HepG2 (cell line): ENCODE data around the gene CLEC20A. TPM values are rescaled to one million over a fixed set of nuclear protein-coding genes. Genes with fewer than 3 reads are reported as not detected.

Source experiments
- BRCA1 ChIP-seq: sonication (generic); formaldehyde crosslinking; IDR thresholded peaks from 2 replicates; pipeline ENCODE4 v1.4.0; 2020; ENCODE audit warnings: missing genetic modification reagents
- CCAR2 ChIP-seq: fragments of 200-400 bp; formaldehyde crosslinking; optimal IDR thresholded peaks from 2 replicates; pipeline ENCODE3; 2018; ENCODE audit warnings: low read depth, mild to moderate bottlenecking, low read length, moderate library complexity
- ETV6 ChIP-seq: sonication (generic); formaldehyde crosslinking; conservative IDR thresholded peaks from 2 replicates; pipeline ENCODE4 v1.4.0; 2020; ENCODE audit warnings: missing genetic modification reagents
- EZH2 ChIP-seq: conservative IDR thresholded peaks from 2 replicates; pipeline ENCODE4 v1.6.1; 2012; ENCODE audit warnings: mild to moderate bottlenecking, low read depth, low read length, moderate library complexity
- HDAC6 ChIP-seq: fragments of 200-600 bp; sonication (generic); IDR thresholded peaks from 2 replicates; pipeline ENCODE4 v1.7.0; 2017; ENCODE audit warnings: mild to moderate bottlenecking, antibody characterized with exemption, low read length, low read depth
- JARID2 ChIP-seq: sonication (generic); formaldehyde crosslinking; IDR thresholded peaks from 2 replicates; pipeline ENCODE4 v1.8.1; 2023; ENCODE audit warnings: missing genetic modification reagents, inconsistent platforms; ENCODE audit not compliant: insufficient replicate concordance
- KAT8 ChIP-seq: IDR thresholded peaks from 2 replicates; pipeline ENCODE4 v1.6.1; 2016; ENCODE audit warnings: missing genetic modification reagents, missing compliant biosample characterization
- KDM5B ChIP-seq: sonication (generic); formaldehyde crosslinking; IDR thresholded peaks from 2 replicates; pipeline ENCODE4 v1.4.0; 2020; ENCODE audit warnings: missing genetic modification reagents, mild to moderate bottlenecking, borderline replicate concordance
- MEIS2 ChIP-seq: sonication (generic); formaldehyde crosslinking; IDR thresholded peaks from 2 replicates; pipeline ENCODE4 v1.9.0; 2021; ENCODE audit warnings: mild to moderate bottlenecking, missing genetic modification reagents
- POGZ ChIP-seq: sonication (generic); formaldehyde crosslinking; IDR thresholded peaks from 2 replicates; pipeline ENCODE4 v1.4.0; 2020; ENCODE audit warnings: mild to moderate bottlenecking, missing genetic modification reagents
- POLR2G ChIP-seq: fragments of 200-400 bp; formaldehyde crosslinking; IDR thresholded peaks from 2 replicates; pipeline ENCODE4 v1.6.1; 2018; ENCODE audit warnings: mild to moderate bottlenecking, low read depth, low read length, moderate library complexity
- SIN3A ChIP-seq: IDR thresholded peaks from 2 replicates; pipeline ENCODE4 v1.6.1; 2011; ENCODE audit warnings: low read depth, mild to moderate bottlenecking, control low read depth, low read length, borderline replicate concordance
- SPEN ChIP-seq: sonication (generic); formaldehyde crosslinking; IDR thresholded peaks from 2 replicates; pipeline ENCODE4 v1.5.1; 2020; ENCODE audit warnings: low read depth, mild to moderate bottlenecking, missing genetic modification reagents
- SRF ChIP-seq: IDR thresholded peaks from 2 replicates; pipeline ENCODE4 v1.6.1; 2011; ENCODE audit warnings: mild to moderate bottlenecking, low read depth, low read length, moderate library complexity
- YEATS4 ChIP-seq: sonication (generic); formaldehyde crosslinking; IDR thresholded peaks from 2 replicates; pipeline ENCODE4 v1.4.0; 2020; ENCODE audit warnings: missing genetic modification reagents, borderline replicate concordance
- ZBTB42 ChIP-seq: sonication (generic); formaldehyde crosslinking; IDR thresholded peaks from 2 replicates; pipeline ENCODE4 v1.5.0; 2020; ENCODE audit warnings: mild to moderate bottlenecking, missing genetic modification reagents
- ZFP82 ChIP-seq: sonication (generic); formaldehyde crosslinking; IDR thresholded peaks from 2 replicates; pipeline ENCODE4 v1.5.1; 2020; ENCODE audit warnings: mild to moderate bottlenecking, missing genetic modification reagents, borderline replicate concordance
- ZNF232 ChIP-seq: sonication (generic); formaldehyde crosslinking; IDR thresholded peaks from 2 replicates; pipeline ENCODE4 v1.4.0; 2020; ENCODE audit warnings: missing genetic modification reagents, borderline replicate concordance
- ZNF263 ChIP-seq: sonication (generic); formaldehyde crosslinking; IDR thresholded peaks from 2 replicates; pipeline ENCODE4 v1.4.0; 2020; ENCODE audit warnings: missing genetic modification reagents
- ZNF451 ChIP-seq: sonication (generic); formaldehyde crosslinking; IDR thresholded peaks from 2 replicates; pipeline ENCODE4 v1.5.0; 2020; ENCODE audit warnings: mild to moderate bottlenecking, missing genetic modification reagents
- ZNF577 ChIP-seq: sonication (generic); formaldehyde crosslinking; IDR thresholded peaks from 2 replicates; pipeline ENCODE4 v1.4.0; 2020; ENCODE audit warnings: mild to moderate bottlenecking, low read depth, missing genetic modification reagents, borderline replicate concordance
- ZNF674 ChIP-seq: sonication (generic); formaldehyde crosslinking; IDR thresholded peaks from 2 replicates; pipeline ENCODE4 v1.5.0; 2020; ENCODE audit warnings: low read depth, mild to moderate bottlenecking, missing genetic modification reagents
- ZNF687 ChIP-seq: sonication (generic); formaldehyde crosslinking; IDR thresholded peaks from 2 replicates; pipeline ENCODE4 v1.5.1; 2020; ENCODE audit warnings: mild to moderate bottlenecking, missing genetic modification reagents, moderate library complexity
- ZNF737 ChIP-seq: sonication (generic); formaldehyde crosslinking; IDR thresholded peaks from 2 replicates; pipeline ENCODE4 v1.5.0; 2020; ENCODE audit warnings: missing genetic modification reagents, mild to moderate bottlenecking, borderline replicate concordance
- ZNF788 ChIP-seq: sonication (generic); formaldehyde crosslinking; IDR thresholded peaks from 2 replicates; pipeline ENCODE4 v1.5.0; 2020; ENCODE audit warnings: mild to moderate bottlenecking, missing genetic modification reagents, borderline replicate concordance
- ZNF879 ChIP-seq: sonication (generic); formaldehyde crosslinking; IDR thresholded peaks from 2 replicates; pipeline ENCODE4 v1.8.1; 2023; ENCODE audit warnings: missing genetic modification reagents
- polyA plus RNA-seq, 8 experiments: library from polyadenylated mRNA; depleted of rRNA in 3 of 8; stranded (reverse) in 7 of 8; unstranded in 1 of 8; fragments of >200 nt; fragmentation: Illumina TruSeq in 4 of 8; extraction: Trizol in 4 of 8; gene quantifications; 2 replicates each; pipeline versions ENCODE4 v1.2.1 to v1.2.3, GENCODE V29; 2011 to 2016; ENCODE audit warnings: low read depth in 4 of 8, missing spikeins in 1 of 8, mixed read lengths in 1 of 8; ENCODE audit not compliant: insufficient read depth in 1 of 8
- total RNA-seq, 5 experiments: library from RNA; depleted of rRNA; stranded (reverse); fragments of >200 nt; fragmentation: Illumina TruSeq; extraction: Trizol; gene quantifications; 2 replicates each; pipeline ENCODE4 v1.2.3, GENCODE V29; 2016; ENCODE audit warnings: low read depth in 1 of 5

Gene CLEC20A
- total and polyA plus RNA-seq, 2 of the 13 experiments (the other 11 are each of a cell fraction or from before 2014, with no cell fraction given): not detected

GRCh38 chr1:178529364-178530036, 32.7 kb upstream of the CLEC20A start (continued):
- TF ChIP-seq YEATS4 (CRISPR knock-in tag) (no peak; the same call in 1 of the 2 replicates), KAT8 (CRISPR knock-in tag) (peak; percentile 46; the same call in 1 of the 2 replicates), MEIS2 (CRISPR knock-in tag) (0 out of 2 replicates have a peak, but pooled peaks have one; percentile 15), SPEN (CRISPR knock-in tag) (no peak), CCAR2 (no peak), SIN3A (no peak), ZNF879 (no peak), ZNF788 (CRISPR knock-in tag) (peak; percentile 68; the same call in 1 of the 2 replicates), EZH2 (no peak), SRF (no peak), ZNF737 (CRISPR knock-in tag) (no peak), ETV6 (CRISPR knock-in tag) (no peak), JARID2 (CRISPR knock-in tag) (no peak), KDM5B (CRISPR knock-in tag) (no peak), HDAC6 (no peak), ZBTB42 (no peak), POLR2G (no peak), BRCA1 (CRISPR knock-in tag) (no peak), ZNF577 (CRISPR knock-in tag) (no peak), ZNF263 (CRISPR knock-in tag) (no peak), ZNF674 (no peak), POGZ (CRISPR knock-in tag) (peak; percentile 29; the same call in 1 of the 2 replicates), ZFP82 (no peak), ZNF451 (CRISPR knock-in tag) (no peak), ZNF687 (CRISPR knock-in tag) (peak; percentile 53), ZNF232 (CRISPR knock-in tag) (no peak)
